WTC11 (cell line): ENCODE measurements around the gene MCM3AP. TPM values are rescaled to one million over a fixed set of nuclear protein-coding genes. Genes with fewer than 3 reads are reported as not detected.

Experiments used
- ELF4 ChIP-seq: sonication (generic); formaldehyde crosslinking; IDR thresholded peaks from 2 replicates; pipeline ENCODE4 v1.8.1; 2022; ENCODE audit warnings: low read depth, mild to moderate bottlenecking, moderate library complexity, missing genetic modification reagents
- EMX1 ChIP-seq: fragments of 250-450 bp; sonication (Bioruptor Pico); IDR thresholded peaks from 2 replicates; pipeline ENCODE4 v1.8.0; 2021; ENCODE audit warnings: mild to moderate bottlenecking
- FOXK1 ChIP-seq: sonication (generic); formaldehyde crosslinking; IDR thresholded peaks from 2 replicates; pipeline ENCODE4 v1.8.0; 2022; ENCODE audit warnings: mild to moderate bottlenecking, moderate library complexity, missing genetic modification reagents
- FOXP1 ChIP-seq: sonication (generic); formaldehyde crosslinking; IDR thresholded peaks from 2 replicates; pipeline ENCODE4 v1.8.0; 2022; ENCODE audit warnings: missing genetic modification reagents, mild to moderate bottlenecking, moderate library complexity, borderline replicate concordance
- GABPB1 ChIP-seq: sonication (generic); formaldehyde crosslinking; IDR thresholded peaks from 2 replicates; pipeline ENCODE4 v1.8.1; 2023; ENCODE audit warnings: mild to moderate bottlenecking, missing genetic modification reagents
- GRHL2 ChIP-seq: fragments of 250-450 bp; sonication (Bioruptor Pico); IDR thresholded peaks from 2 replicates; pipeline ENCODE4 v1.8.0; 2022; ENCODE audit warnings: mild to moderate bottlenecking, moderate library complexity; ENCODE audit not compliant: insufficient replicate concordance, severe bottlenecking
- JAZF1 ChIP-seq: fragments of 250-450 bp; sonication (Bioruptor Pico); IDR thresholded peaks from 2 replicates; pipeline ENCODE4 v1.9.0; 2021; ENCODE audit warnings: moderate library complexity, mild to moderate bottlenecking, inconsistent platforms
- MYBL2 ChIP-seq: sonication (generic); formaldehyde crosslinking; IDR thresholded peaks from 2 replicates; pipeline ENCODE4 v1.8.1; 2023; ENCODE audit warnings: mild to moderate bottlenecking, moderate library complexity, missing genetic modification reagents
- NFATC4 ChIP-seq: fragments of 250-450 bp; sonication (Bioruptor Pico); IDR thresholded peaks from 2 replicates; pipeline ENCODE4 v1.9.0; 2021; ENCODE audit warnings: mild to moderate bottlenecking
- NFE2L1 ChIP-seq: sonication (generic); formaldehyde crosslinking; IDR thresholded peaks from 2 replicates; pipeline ENCODE4 v1.8.1; 2023; ENCODE audit warnings: missing genetic modification reagents
- NR1H2 ChIP-seq: sonication (generic); formaldehyde crosslinking; IDR thresholded peaks from 2 replicates; pipeline ENCODE4 v1.9.0; 2021; ENCODE audit warnings: mild to moderate bottlenecking, moderate library complexity, missing genetic modification reagents
- PRRX2 ChIP-seq: fragments of 250-450 bp; sonication (Bioruptor Pico); IDR thresholded peaks from 2 replicates; pipeline ENCODE4 v1.8.0; 2021; ENCODE audit warnings: mild to moderate bottlenecking
- SMAD4 ChIP-seq: sonication (generic); formaldehyde crosslinking; IDR thresholded peaks from 2 replicates; pipeline ENCODE4 v1.8.0; 2022; ENCODE audit warnings: mild to moderate bottlenecking, missing genetic modification reagents
- SP1 ChIP-seq: sonication (generic); formaldehyde crosslinking; conservative IDR thresholded peaks from 2 replicates; pipeline ENCODE4 v1.8.1; 2022; ENCODE audit warnings: missing genetic modification reagents
- TEAD4 ChIP-seq: sonication (generic); formaldehyde crosslinking; IDR thresholded peaks from 2 replicates; pipeline ENCODE4 v1.8.0; 2022; ENCODE audit warnings: mild to moderate bottlenecking, missing genetic modification reagents
- ZNF121 ChIP-seq: sonication (generic); formaldehyde crosslinking; IDR thresholded peaks from 2 replicates; pipeline ENCODE4 v1.8.0; 2023; ENCODE audit warnings: missing genetic modification reagents
- ZNF232 ChIP-seq: sonication (generic); formaldehyde crosslinking; IDR thresholded peaks from 2 replicates; pipeline ENCODE4 v1.8.0; 2022; ENCODE audit warnings: mild to moderate bottlenecking, missing genetic modification reagents
- ZNF263 ChIP-seq: sonication (generic); formaldehyde crosslinking; IDR thresholded peaks from 2 replicates; pipeline ENCODE4 v1.8.1; 2022; ENCODE audit warnings: low read depth, mild to moderate bottlenecking, moderate library complexity, missing genetic modification reagents
- ZNF317 ChIP-seq: sonication (generic); formaldehyde crosslinking; IDR thresholded peaks from 2 replicates; pipeline ENCODE4 v1.8.1; 2023; ENCODE audit warnings: low read depth, mild to moderate bottlenecking, moderate library complexity, missing genetic modification reagents, borderline replicate concordance
- ZNF423 ChIP-seq: fragments of 250-450 bp; sonication (Bioruptor Pico); IDR thresholded peaks from 2 replicates; pipeline ENCODE4 v2.1.2; 2022; ENCODE audit warnings: mild to moderate bottlenecking, moderate library complexity
- total RNA-seq: library from RNA; stranded (reverse); gene quantifications from 3 replicates; pipeline ENCODE4 v1.2.3, GENCODE V29; 2021
- TF ChIP-seq, protein P1 (sequence below): sonication (generic); formaldehyde crosslinking; IDR thresholded peaks from 2 replicates; pipeline ENCODE4 v1.8.1; 2022; ENCODE audit warnings: mild to moderate bottlenecking, missing genetic modification reagents, moderate library complexity, borderline replicate concordance
- TF ChIP-seq, protein P2 (sequence below): fragments of 250-450 bp; sonication (Bioruptor Pico); IDR thresholded peaks from 2 replicates; pipeline ENCODE4 v1.9.0; 2021; ENCODE audit warnings: mild to moderate bottlenecking
- TF ChIP-seq, protein P3 (sequence below): sonication (generic); formaldehyde crosslinking; IDR thresholded peaks from 2 replicates; pipeline ENCODE4 v1.8.0; 2023; ENCODE audit warnings: missing genetic modification reagents, mild to moderate bottlenecking, borderline replicate concordance
- TF ChIP-seq, protein P4 (sequence below): sonication (generic); formaldehyde crosslinking; IDR thresholded peaks from 2 replicates; pipeline ENCODE4 v1.8.0; 2022; ENCODE audit warnings: mild to moderate bottlenecking, missing genetic modification reagents
- TF ChIP-seq, protein P5 (sequence below): sonication (generic); formaldehyde crosslinking; IDR thresholded peaks from 2 replicates; pipeline ENCODE4 v1.8.0; 2023; ENCODE audit warnings: mild to moderate bottlenecking, missing genetic modification reagents
- TF ChIP-seq, protein P6 (sequence below): fragments of 250-450 bp; sonication (Bioruptor Pico); IDR thresholded peaks from 2 replicates; pipeline ENCODE4 v1.9.0; 2021; ENCODE audit warnings: mild to moderate bottlenecking

Gene MCM3AP
- total RNA-seq, 1 experiment from 2014 or later, result 167 TPM

DNA sequence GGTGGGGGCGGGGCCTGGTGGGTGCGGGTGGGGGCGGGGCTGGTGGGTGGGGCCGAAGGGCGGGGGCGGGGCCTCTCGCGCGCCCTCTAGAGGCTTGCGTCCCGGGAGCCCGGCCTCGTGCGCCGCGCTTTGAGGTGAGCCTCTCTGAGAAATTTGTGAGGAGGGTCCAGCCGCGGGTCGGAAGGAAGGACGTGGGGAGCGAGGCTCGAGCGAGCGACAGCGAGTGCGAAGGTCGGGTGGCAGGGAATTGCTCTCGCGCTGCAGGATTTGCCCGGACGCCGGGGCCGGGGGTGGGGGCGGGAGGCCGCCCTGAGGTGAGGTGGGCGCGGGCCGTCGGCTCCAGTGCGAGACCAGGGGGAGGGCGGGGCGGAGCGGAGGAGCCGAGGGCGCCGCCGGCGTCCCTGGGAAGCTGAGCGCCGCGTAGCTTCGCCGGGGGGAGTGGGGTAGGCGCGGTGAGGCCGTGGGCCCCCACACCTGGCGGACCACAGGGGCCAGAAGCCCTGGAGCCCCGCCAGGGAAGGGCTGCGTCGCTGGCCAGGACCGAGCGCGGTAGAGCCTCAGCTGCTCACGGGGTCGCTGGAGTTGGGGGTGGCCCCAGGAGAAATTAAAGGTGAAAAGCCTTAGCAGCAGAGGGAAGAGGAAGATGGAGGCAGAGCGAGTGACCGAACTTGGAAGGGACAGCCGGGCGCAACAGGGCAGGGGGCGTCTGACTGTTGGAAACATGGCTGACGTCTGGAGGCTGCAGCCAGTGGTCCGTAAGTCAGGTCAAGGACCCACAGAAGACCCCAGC, 56.1 kb downstream of the MCM3AP start (continued):
- TF ChIP-seq, protein P1, sequence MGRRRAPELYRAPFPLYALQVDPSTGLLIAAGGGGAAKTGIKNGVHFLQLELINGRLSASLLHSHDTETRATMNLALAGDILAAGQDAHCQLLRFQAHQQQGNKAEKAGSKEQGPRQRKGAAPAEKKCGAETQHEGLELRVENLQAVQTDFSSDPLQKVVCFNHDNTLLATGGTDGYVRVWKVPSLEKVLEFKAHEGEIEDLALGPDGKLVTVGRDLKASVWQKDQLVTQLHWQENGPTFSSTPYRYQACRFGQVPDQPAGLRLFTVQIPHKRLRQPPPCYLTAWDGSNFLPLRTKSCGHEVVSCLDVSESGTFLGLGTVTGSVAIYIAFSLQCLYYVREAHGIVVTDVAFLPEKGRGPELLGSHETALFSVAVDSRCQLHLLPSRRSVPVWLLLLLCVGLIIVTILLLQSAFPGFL (CRISPR knock-in tag), result no peak
- TF ChIP-seq ELF4 (CRISPR knock-in tag) (0 out of 2 replicates have a peak, but pooled peaks have one; percentile 62), EMX1 (CRISPR knock-in tag) (no peak), FOXP1 (CRISPR knock-in tag) (no peak), PRRX2 (CRISPR knock-in tag) (no peak), TEAD4 (CRISPR knock-in tag) (no peak), NR1H2 (CRISPR knock-in tag) (no peak), JAZF1 (CRISPR knock-in tag) (no peak), FOXK1 (CRISPR knock-in tag) (peak; percentile 45; the same call in 1 of the 2 replicates), MYBL2 (CRISPR knock-in tag) (0 out of 2 replicates have a peak, but pooled peaks have one; percentile 37), NFATC4 (no peak), GRHL2 (no peak), GABPB1 (no peak), ZNF232 (0 out of 2 replicates have a peak, but pooled peaks have one; percentile 56), ZNF423 (CRISPR knock-in tag) (no peak), ZNF263 (CRISPR knock-in tag) (no peak), NFE2L1 (peak; percentile 39; the same call in 1 of the 2 replicates), ZNF121 (no peak), SMAD4 (CRISPR knock-in tag) (no peak), SP1 (CRISPR knock-in tag) (peak; percentile 65), ZNF317 (CRISPR knock-in tag) (no peak; the same call in 1 of the 2 replicates)
- TF ChIP-seq, protein P2, sequence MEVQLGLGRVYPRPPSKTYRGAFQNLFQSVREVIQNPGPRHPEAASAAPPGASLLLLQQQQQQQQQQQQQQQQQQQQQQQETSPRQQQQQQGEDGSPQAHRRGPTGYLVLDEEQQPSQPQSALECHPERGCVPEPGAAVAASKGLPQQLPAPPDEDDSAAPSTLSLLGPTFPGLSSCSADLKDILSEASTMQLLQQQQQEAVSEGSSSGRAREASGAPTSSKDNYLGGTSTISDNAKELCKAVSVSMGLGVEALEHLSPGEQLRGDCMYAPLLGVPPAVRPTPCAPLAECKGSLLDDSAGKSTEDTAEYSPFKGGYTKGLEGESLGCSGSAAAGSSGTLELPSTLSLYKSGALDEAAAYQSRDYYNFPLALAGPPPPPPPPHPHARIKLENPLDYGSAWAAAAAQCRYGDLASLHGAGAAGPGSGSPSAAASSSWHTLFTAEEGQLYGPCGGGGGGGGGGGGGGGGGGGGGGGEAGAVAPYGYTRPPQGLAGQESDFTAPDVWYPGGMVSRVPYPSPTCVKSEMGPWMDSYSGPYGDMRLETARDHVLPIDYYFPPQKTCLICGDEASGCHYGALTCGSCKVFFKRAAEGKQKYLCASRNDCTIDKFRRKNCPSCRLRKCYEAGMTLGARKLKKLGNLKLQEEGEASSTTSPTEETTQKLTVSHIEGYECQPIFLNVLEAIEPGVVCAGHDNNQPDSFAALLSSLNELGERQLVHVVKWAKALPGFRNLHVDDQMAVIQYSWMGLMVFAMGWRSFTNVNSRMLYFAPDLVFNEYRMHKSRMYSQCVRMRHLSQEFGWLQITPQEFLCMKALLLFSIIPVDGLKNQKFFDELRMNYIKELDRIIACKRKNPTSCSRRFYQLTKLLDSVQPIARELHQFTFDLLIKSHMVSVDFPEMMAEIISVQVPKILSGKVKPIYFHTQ (CRISPR knock-in tag), result no peak
- TF ChIP-seq, protein P3, sequence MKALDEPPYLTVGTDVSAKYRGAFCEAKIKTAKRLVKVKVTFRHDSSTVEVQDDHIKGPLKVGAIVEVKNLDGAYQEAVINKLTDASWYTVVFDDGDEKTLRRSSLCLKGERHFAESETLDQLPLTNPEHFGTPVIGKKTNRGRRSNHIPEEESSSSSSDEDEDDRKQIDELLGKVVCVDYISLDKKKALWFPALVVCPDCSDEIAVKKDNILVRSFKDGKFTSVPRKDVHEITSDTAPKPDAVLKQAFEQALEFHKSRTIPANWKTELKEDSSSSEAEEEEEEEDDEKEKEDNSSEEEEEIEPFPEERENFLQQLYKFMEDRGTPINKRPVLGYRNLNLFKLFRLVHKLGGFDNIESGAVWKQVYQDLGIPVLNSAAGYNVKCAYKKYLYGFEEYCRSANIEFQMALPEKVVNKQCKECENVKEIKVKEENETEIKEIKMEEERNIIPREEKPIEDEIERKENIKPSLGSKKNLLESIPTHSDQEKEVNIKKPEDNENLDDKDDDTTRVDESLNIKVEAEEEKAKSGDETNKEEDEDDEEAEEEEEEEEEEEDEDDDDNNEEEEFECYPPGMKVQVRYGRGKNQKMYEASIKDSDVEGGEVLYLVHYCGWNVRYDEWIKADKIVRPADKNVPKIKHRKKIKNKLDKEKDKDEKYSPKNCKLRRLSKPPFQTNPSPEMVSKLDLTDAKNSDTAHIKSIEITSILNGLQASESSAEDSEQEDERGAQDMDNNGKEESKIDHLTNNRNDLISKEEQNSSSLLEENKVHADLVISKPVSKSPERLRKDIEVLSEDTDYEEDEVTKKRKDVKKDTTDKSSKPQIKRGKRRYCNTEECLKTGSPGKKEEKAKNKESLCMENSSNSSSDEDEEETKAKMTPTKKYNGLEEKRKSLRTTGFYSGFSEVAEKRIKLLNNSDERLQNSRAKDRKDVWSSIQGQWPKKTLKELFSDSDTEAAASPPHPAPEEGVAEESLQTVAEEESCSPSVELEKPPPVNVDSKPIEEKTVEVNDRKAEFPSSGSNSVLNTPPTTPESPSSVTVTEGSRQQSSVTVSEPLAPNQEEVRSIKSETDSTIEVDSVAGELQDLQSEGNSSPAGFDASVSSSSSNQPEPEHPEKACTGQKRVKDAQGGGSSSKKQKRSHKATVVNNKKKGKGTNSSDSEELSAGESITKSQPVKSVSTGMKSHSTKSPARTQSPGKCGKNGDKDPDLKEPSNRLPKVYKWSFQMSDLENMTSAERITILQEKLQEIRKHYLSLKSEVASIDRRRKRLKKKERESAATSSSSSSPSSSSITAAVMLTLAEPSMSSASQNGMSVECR (CRISPR knock-in tag), result peak; percentile 54; the same call in 1 of the 2 replicates
- TF ChIP-seq, protein P4, sequence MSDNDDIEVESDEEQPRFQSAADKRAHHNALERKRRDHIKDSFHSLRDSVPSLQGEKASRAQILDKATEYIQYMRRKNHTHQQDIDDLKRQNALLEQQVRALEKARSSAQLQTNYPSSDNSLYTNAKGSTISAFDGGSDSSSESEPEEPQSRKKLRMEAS (CRISPR knock-in tag), result peak; percentile 68; the same call in 1 of the 2 replicates
- TF ChIP-seq, protein P5, sequence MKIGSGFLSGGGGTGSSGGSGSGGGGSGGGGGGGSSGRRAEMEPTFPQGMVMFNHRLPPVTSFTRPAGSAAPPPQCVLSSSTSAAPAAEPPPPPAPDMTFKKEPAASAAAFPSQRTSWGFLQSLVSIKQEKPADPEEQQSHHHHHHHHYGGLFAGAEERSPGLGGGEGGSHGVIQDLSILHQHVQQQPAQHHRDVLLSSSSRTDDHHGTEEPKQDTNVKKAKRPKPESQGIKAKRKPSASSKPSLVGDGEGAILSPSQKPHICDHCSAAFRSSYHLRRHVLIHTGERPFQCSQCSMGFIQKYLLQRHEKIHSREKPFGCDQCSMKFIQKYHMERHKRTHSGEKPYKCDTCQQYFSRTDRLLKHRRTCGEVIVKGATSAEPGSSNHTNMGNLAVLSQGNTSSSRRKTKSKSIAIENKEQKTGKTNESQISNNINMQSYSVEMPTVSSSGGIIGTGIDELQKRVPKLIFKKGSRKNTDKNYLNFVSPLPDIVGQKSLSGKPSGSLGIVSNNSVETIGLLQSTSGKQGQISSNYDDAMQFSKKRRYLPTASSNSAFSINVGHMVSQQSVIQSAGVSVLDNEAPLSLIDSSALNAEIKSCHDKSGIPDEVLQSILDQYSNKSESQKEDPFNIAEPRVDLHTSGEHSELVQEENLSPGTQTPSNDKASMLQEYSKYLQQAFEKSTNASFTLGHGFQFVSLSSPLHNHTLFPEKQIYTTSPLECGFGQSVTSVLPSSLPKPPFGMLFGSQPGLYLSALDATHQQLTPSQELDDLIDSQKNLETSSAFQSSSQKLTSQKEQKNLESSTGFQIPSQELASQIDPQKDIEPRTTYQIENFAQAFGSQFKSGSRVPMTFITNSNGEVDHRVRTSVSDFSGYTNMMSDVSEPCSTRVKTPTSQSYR (CRISPR knock-in tag), result 0 out of 2 replicates have a peak, but pooled peaks have one; percentile 34
- TF ChIP-seq, protein P6, sequence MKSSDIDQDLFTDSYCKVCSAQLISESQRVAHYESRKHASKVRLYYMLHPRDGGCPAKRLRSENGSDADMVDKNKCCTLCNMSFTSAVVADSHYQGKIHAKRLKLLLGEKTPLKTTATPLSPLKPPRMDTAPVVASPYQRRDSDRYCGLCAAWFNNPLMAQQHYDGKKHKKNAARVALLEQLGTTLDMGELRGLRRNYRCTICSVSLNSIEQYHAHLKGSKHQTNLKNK (CRISPR knock-in tag), result no peak
